Mesothelial cell of epicardium (in vitro differentiated cells): ENCODE results near the gene FAF1. TPM values are rescaled to one million over a fixed set of nuclear protein-coding genes. Genes with fewer than 3 reads are reported as not detected.

Source experiments
- DNase-seq, 2 experiments: peaks; one replicate each; pipeline ENCODE4 v3.0.0; 2021; ENCODE audit warnings: low spot score in 2 of 2; ENCODE audit not compliant: unreplicated experiment in 2 of 2
- H3K27ac Mint-ChIP-seq: 2 replicates; pipeline ENCODE4 v1.8.0; 2021; ENCODE audit warnings: mixed read lengths
- H3K27me3 Mint-ChIP-seq: 2 replicates; pipeline ENCODE4 v1.8.0; 2021; ENCODE audit warnings: low read depth, mixed read lengths
- H3K36me3 Mint-ChIP-seq: 2 replicates; pipeline ENCODE4 v1.8.0; 2021; ENCODE audit warnings: mixed read lengths
- H3K4me1 Mint-ChIP-seq: 2 replicates; pipeline ENCODE4 v1.8.0; 2021; ENCODE audit warnings: mixed read lengths
- H3K4me3 Mint-ChIP-seq: 2 replicates; pipeline ENCODE4 v1.8.0; 2021; ENCODE audit warnings: mild to moderate bottlenecking, moderate library complexity, mixed read lengths
- H3K9me3 Mint-ChIP-seq: 2 replicates; pipeline ENCODE4 v1.8.0; 2021; ENCODE audit warnings: mixed read lengths
- CTCF ChIP-seq: fragments of 200-600 bp; sonication (generic); IDR thresholded peaks from one replicate; pipeline ENCODE4 v1.5.0; 2021; ENCODE audit warnings: antibody characterized with exemption; ENCODE audit not compliant: unreplicated experiment
- total RNA-seq: library from RNA; stranded (reverse); gene quantifications from 3 replicates; pipeline ENCODE4 v1.2.1, GENCODE V29; 2021

FAF1 gene
- total RNA-seq, 1 donor from 2014 or later: 44.4 TPM

GRCh38 chr1:50822035-50822776 lies 137.9 kb downstream of the FAF1 start:
- H3K27ac Mint-ChIP-seq: peak overlapping the region; percentile 31

GRCh38 chr1:50820545-50820944 lies 139.5 kb downstream of the FAF1 start:
- Mint-ChIP-seq H3K4me1 (peaks cover 16% of the 10 kb centered on the region), H3K27me3 (no peaks in the 10 kb centered on the region), H3K27ac (no peak overlapping the region), H3K4me3 (no peak overlapping the region), H3K36me3 (peaks cover 2% of the 10 kb centered on the region), H3K9me3 (peaks cover 10% of the 10 kb centered on the region)
- no peak for TF ChIP-seq CTCF
- no peak for DNase-seq

More at GRCh38 chr1:50822035-50822776, 137.9 kb downstream of the FAF1 start:
- no peaks in the 10 kb centered on the region for H3K27me3 Mint-ChIP-seq
- H3K36me3 Mint-ChIP-seq: peaks cover 3% of the 10 kb centered on the region
- H3K4me1 Mint-ChIP-seq: peaks cover 16% of the 10 kb centered on the region
- no peak for TF ChIP-seq CTCF
- DNase-seq: no peak
- H3K9me3 Mint-ChIP-seq: peaks cover 2% of the 10 kb centered on the region
- no peak overlapping the region for H3K4me3 Mint-ChIP-seq

GRCh38 chr1:50812346-50812745 lies 147.7 kb downstream of the FAF1 start:
- H3K9me3 Mint-ChIP-seq: peaks cover 54% of the 10 kb centered on the region
- H3K4me3 Mint-ChIP-seq: no peak overlapping the region
- DNase-seq: no peak
- H3K27me3 Mint-ChIP-seq: no peaks in the 10 kb centered on the region
- no peaks in the 10 kb centered on the region for H3K4me1 Mint-ChIP-seq
- H3K27ac Mint-ChIP-seq: no peak overlapping the region
- no peak for TF ChIP-seq CTCF
- H3K36me3 Mint-ChIP-seq: peaks cover 21% of the 10 kb centered on the region

GRCh38 chr1:50808296-50808695 lies 151.8 kb downstream of the FAF1 start:
- TF ChIP-seq CTCF: no peak
- H3K27me3 Mint-ChIP-seq: no peaks in the 10 kb centered on the region

GRCh38 chr1:50796272-50796671 lies 163.8 kb downstream of the FAF1 start:
- no peaks in the 10 kb centered on the region for H3K27me3 Mint-ChIP-seq
- TF ChIP-seq CTCF: no peak
- H3K4me3 Mint-ChIP-seq: no peak overlapping the region
- H3K36me3 Mint-ChIP-seq: no peaks in the 10 kb centered on the region
- DNase-seq: no peak
- no peaks in the 10 kb centered on the region for H3K4me1 Mint-ChIP-seq
- no peaks in the 10 kb centered on the region for H3K9me3 Mint-ChIP-seq
- H3K27ac Mint-ChIP-seq: no peak overlapping the region

More at GRCh38 chr1:50808296-50808695, 151.8 kb downstream of the FAF1 start:
- no peaks in the 10 kb centered on the region for H3K4me1 Mint-ChIP-seq
- no peak overlapping the region for H3K27ac Mint-ChIP-seq
- H3K36me3 Mint-ChIP-seq: peaks cover 23% of the 10 kb centered on the region
- H3K9me3 Mint-ChIP-seq: peaks cover 51% of the 10 kb centered on the region
- H3K4me3 Mint-ChIP-seq: no peak overlapping the region
- DNase-seq: no peak
